Measurements from ENCODE around the gene SMARCB1. TPM values are rescaled to one million over a fixed set of nuclear protein-coding genes. Genes with fewer than 3 reads are reported as not detected.

SMARCB1 gene
- total RNA-seq, 1 experiment from 2014 or later: 136 TPM

DNA sequence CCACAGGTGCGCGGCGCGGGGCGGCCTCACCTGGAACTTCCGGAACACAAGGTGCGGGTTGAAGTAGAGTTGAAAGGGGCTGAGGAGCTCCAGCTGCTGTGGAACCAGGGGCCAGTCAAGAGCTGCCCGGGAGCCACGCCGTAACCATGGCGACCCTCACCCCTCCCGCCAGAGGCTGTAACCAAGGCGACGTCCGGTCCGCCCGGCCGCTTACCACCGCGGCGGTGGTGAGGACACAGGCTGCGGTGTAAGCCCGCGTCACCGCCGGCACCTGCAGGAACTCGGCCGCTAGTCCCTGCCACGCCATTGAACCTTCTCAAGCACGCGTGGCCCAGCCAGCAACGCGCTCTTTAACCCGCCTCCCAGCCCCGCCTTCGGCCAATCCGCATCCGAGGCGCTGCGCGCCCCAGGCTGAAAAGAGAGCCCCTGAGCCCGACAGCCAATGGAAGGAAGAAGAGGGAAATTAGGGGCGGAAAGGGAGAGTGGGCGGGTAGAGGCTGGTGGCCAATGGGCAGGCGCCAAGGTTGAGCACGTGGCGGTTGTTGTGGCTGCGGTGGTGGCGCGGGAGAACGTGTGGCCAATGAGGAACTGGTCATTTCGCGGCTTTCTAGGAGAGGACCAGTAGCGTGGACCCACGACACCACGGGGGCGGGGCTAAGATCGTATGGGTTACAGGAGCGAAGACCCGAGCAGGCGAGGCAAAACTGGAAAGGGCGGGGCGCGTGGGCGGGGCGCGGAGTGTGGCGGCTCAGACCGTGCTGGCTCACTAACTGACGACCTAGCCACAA is 52.1 kb downstream of the SMARCB1 start, which contains the start of gene DERL3:
Gene DERL3 (minus strand): TSS at position 326 of the 788 bp plus-strand sequence. CDS start 19 bp downstream, at position 307.
- DNase-seq: peak; percentile 100
- peak within 1 kb of the TSS; percentile 63 for H3K4me2 ChIP-seq (ENCODE audit: insufficient read depth, insufficient read length, low read length)
- peaks cover 6% of the 10 kb centered on the region for H3K23me2 ChIP-seq (ENCODE audit: insufficient read length, low read depth, low read length, poor library complexity, severe bottlenecking)
- peak within 1 kb of the TSS; percentile 91 for H3K18ac ChIP-seq (ENCODE audit: insufficient read length, low read depth, low read length)
- no peak within 1 kb of the TSS for H2BK12ac ChIP-seq (ENCODE audit: insufficient read length, low read depth, low read length)
- H3K79me2 ChIP-seq (ENCODE audit: insufficient read depth, low read length): no peaks in the 10 kb centered on the region
- H2BK20ac ChIP-seq (ENCODE audit: low read depth, low read length, poor library complexity, severe bottlenecking): no peak within 1 kb of the TSS
- H3K27me3 ChIP-seq (ENCODE audit: insufficient read depth, low read length): no peaks in the 10 kb centered on the region; the same call in 1 of the 2 replicates
- H3K4me1 Mint-ChIP-seq: peaks cover 24 to 33% of the 10 kb centered on the region in 2 experiments
- H3K4ac ChIP-seq (ENCODE audit: low read depth, low read length): no peak within 1 kb of the TSS; the same call in 1 of the 2 replicates
- H3K4me1 ChIP-seq (ENCODE audit: insufficient read depth, low read length): no peaks in the 10 kb centered on the region; the same call in 1 of the 2 replicates
- H2BK120ac ChIP-seq (ENCODE audit: low read depth, low read length, poor library complexity, severe bottlenecking): no peak within 1 kb of the TSS
- no peak within 1 kb of the TSS for H3K27ac ChIP-seq (ENCODE audit: insufficient read length, low read depth, low read length)
- peaks cover 0 to 3% of the 10 kb centered on the region in 2 experiments; a peak in 1 of 5 replicates for H3K9me3 Mint-ChIP-seq
- peak within 1 kb of the TSS; percentile 74; the same call in 1 of the 2 replicates for H3K14ac ChIP-seq (ENCODE audit: insufficient read depth, low read length)
- no peaks in the 10 kb centered on the region for H3K9me3 ChIP-seq (ENCODE audit: control insufficient read depth, low read depth, low read length)
- no peak within 1 kb of the TSS for H3K23ac ChIP-seq (ENCODE audit: insufficient read length, low read depth, low read length)
- H4K91ac ChIP-seq (ENCODE audit: insufficient read length, low read depth, low read length): no peak within 1 kb of the TSS
- H2AK5ac ChIP-seq (ENCODE audit: insufficient read length, low read length): no peak within 1 kb of the TSS
- H2BK5ac ChIP-seq (ENCODE audit: insufficient read length, low read length): no peak within 1 kb of the TSS
- H3K79me1 ChIP-seq (ENCODE audit: insufficient read depth, low read depth, low read length, poor library complexity, severe bottlenecking): no peaks in the 10 kb centered on the region
- H3K27me3 Mint-ChIP-seq (ENCODE audit: low read depth): peaks cover 30% of the 10 kb centered on the region
- H4K5ac ChIP-seq (ENCODE audit: insufficient read length, low read depth, low read length): no peak within 1 kb of the TSS
- TF ChIP-seq, protein P1, sequence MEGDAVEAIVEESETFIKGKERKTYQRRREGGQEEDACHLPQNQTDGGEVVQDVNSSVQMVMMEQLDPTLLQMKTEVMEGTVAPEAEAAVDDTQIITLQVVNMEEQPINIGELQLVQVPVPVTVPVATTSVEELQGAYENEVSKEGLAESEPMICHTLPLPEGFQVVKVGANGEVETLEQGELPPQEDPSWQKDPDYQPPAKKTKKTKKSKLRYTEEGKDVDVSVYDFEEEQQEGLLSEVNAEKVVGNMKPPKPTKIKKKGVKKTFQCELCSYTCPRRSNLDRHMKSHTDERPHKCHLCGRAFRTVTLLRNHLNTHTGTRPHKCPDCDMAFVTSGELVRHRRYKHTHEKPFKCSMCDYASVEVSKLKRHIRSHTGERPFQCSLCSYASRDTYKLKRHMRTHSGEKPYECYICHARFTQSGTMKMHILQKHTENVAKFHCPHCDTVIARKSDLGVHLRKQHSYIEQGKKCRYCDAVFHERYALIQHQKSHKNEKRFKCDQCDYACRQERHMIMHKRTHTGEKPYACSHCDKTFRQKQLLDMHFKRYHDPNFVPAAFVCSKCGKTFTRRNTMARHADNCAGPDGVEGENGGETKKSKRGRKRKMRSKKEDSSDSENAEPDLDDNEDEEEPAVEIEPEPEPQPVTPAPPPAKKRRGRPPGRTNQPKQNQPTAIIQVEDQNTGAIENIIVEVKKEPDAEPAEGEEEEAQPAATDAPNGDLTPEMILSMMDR (conservative IDR thresholded peaks at IDR 0.05): no peak
- H3K36me3 Mint-ChIP-seq (ENCODE audit: insufficient read depth in 1 of 3, low read depth in 3 of 3): peaks cover 6 to 12% (median 11%) of the 10 kb centered on the region in 3 experiments; a peak in 6 of 7 replicates
- H3T11ph ChIP-seq (ENCODE audit: low read length): no peak within 1 kb of the TSS
- no peaks in the 10 kb centered on the region for H4K20me1 ChIP-seq (ENCODE audit: control insufficient read depth, insufficient read depth, insufficient read length)
- no CpG with 5 or more reads among the region's 70 CpGs for WGBS (ENCODE audit: extremely low coverage, insufficient read length, low lambda C conversion rate)
- no peak within 1 kb of the TSS for H3K56ac ChIP-seq (ENCODE audit: insufficient read length, low read depth, low read length)
- H2AFZ ChIP-seq (ENCODE audit: low read length): no peak within 1 kb of the TSS
- H4K8ac ChIP-seq (replicated peaks; ENCODE audit: insufficient read length, low read depth, low read length): no peak within 1 kb of the TSS
- peak within 1 kb of the TSS; percentile 87 to 94 (median 90); a peak in 6 of 7 replicates for H3K27ac Mint-ChIP-seq
- H3K4me3 Mint-ChIP-seq: peak within 1 kb of the TSS; percentile 82 to 94
- no peak within 1 kb of the TSS for H2BK15ac ChIP-seq (ENCODE audit: low read depth, low read length)
- peak within 1 kb of the TSS; percentile 57 for H3K9ac ChIP-seq (ENCODE audit: extremely low read depth, insufficient read length, low read length)
